Measurements from ENCODE around the gene PSME2.

- no peak for TF ChIP-seq EZH2 (IDR thresholded peaks at IDR 0.05; ENCODE audit: borderline replicate concordance, low read depth, low read length, poor library complexity, severe bottlenecking)
- TF ChIP-seq, protein P1, sequence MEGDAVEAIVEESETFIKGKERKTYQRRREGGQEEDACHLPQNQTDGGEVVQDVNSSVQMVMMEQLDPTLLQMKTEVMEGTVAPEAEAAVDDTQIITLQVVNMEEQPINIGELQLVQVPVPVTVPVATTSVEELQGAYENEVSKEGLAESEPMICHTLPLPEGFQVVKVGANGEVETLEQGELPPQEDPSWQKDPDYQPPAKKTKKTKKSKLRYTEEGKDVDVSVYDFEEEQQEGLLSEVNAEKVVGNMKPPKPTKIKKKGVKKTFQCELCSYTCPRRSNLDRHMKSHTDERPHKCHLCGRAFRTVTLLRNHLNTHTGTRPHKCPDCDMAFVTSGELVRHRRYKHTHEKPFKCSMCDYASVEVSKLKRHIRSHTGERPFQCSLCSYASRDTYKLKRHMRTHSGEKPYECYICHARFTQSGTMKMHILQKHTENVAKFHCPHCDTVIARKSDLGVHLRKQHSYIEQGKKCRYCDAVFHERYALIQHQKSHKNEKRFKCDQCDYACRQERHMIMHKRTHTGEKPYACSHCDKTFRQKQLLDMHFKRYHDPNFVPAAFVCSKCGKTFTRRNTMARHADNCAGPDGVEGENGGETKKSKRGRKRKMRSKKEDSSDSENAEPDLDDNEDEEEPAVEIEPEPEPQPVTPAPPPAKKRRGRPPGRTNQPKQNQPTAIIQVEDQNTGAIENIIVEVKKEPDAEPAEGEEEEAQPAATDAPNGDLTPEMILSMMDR (conservative IDR thresholded peaks at IDR 0.05; ENCODE audit: low read depth, low read length) = no peak
Observed at GRCh38 chr14:24192933-24193332, 46.5 kb upstream of the PSME2 start.

Measured in A673 (cell line).